ENCODE results near the gene PCCB.

The PCCB gene

GRCh38 chr3:136276049-136276755 lies 26.1 kb downstream of the PCCB start:
- no peak for DNase-seq (ENCODE audit: low read depth)
- no peak for TF ChIP-seq CTCF (IDR thresholded peaks at IDR 0.05; ENCODE audit: insufficient read depth, low read depth, low read length, missing control alignments)

GRCh38 chr3:136277115-136277514 lies 27.0 kb downstream of the PCCB start:
- no peak for TF ChIP-seq CTCF (IDR thresholded peaks at IDR 0.05; ENCODE audit: insufficient read depth, low read depth, low read length, missing control alignments)
- DNase-seq (ENCODE audit: low read depth), result no peak
- no peak overlapping the region for H3K4me3 ChIP-seq (ENCODE audit: low read depth, low read length)

More at GRCh38 chr3:136276049-136276755, 26.1 kb downstream of the PCCB start:
- no peak overlapping the region for H3K4me3 ChIP-seq (ENCODE audit: low read depth, low read length)

- H3K4me3 ChIP-seq (ENCODE audit: low read depth, low read length), result no peak overlapping the region
- no peak for TF ChIP-seq CTCF (IDR thresholded peaks at IDR 0.05; ENCODE audit: insufficient read depth, low read depth, low read length, missing control alignments)
- no peak for DNase-seq (ENCODE audit: low read depth)
These were observed 27.5 kb downstream of the PCCB start for GRCh38 chr3:136277634-136278033.

- no peak for TF ChIP-seq CTCF (IDR thresholded peaks at IDR 0.05; ENCODE audit: insufficient read depth, low read depth, low read length, missing control alignments)
These were observed 29.0 kb downstream of the PCCB start for GRCh38 chr3:136279092-136279491.

GRCh38 chr3:136280961-136281360 lies 30.8 kb downstream of the PCCB start:
- TF ChIP-seq CTCF (IDR thresholded peaks at IDR 0.05; ENCODE audit: insufficient read depth, low read depth, low read length, missing control alignments), result no peak
- DNase-seq (ENCODE audit: low read depth), result no peak
- no peak overlapping the region for H3K4me3 ChIP-seq (ENCODE audit: low read depth, low read length)

More at GRCh38 chr3:136279092-136279491, 29.0 kb downstream of the PCCB start:
- no peak for DNase-seq (ENCODE audit: low read depth)
- no peak overlapping the region for H3K4me3 ChIP-seq (ENCODE audit: low read depth, low read length)

- DNase-seq (ENCODE audit: low read depth), result no peak
- TF ChIP-seq CTCF (IDR thresholded peaks at IDR 0.05; ENCODE audit: insufficient read depth, low read depth, low read length, missing control alignments), result no peak
- H3K4me3 ChIP-seq (ENCODE audit: low read depth, low read length), result no peak overlapping the region
These were observed 31.9 kb downstream of the PCCB start for GRCh38 chr3:136281966-136282520.
